Measurements from ENCODE around the gene YWHAG. TPM values are rescaled to one million over a fixed set of nuclear protein-coding genes. Genes with fewer than 3 reads are reported as not detected.
A peak's percentile ranks its signal among the peaks of the same experiment; 100 is the strongest.

YWHAG gene
- polyA plus RNA-seq, 1 of the 3 experiments (the other 2 are of a cell fraction): 60.4 TPM

DNA sequence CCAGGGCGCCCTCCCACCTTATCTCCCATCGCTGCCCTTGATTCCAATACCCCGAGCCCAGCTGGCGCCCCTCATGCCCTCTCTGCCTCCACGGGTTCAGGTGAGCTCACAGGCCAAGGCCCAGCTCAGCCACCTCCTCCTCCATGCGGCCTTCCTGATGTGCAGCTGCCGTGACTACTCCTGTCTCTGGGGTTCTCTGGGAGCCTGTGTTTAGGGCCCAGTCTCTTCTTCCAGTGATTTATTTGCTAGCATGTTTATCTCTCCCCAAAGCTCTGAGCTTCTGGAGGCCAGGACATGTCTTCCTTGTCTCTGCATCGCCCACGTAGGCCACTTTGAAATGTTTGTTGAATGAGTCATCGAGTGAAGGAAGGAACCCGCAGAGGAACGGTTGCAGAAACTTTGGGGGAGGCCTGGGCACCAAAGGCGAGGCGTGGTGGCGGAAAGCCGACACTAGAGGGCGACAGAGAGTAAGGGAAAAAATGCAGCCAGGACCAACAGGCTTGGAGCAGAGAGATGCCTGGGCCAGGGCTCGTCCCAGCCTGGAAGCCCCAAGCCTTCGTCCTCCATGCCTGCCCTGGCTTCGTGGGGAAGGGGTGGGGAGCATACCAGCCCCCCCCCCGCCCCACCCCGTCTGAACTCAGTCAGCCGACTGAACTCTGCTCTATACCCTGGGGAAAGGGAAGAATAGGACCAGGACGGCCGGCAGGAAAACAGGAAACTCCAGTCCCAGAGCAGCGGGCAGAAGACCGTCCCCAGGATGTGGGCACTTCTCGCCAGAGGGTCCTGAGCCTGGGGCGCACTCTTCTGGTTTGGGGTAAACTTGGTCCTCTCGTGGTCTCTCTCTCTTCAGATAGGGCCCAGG is 67.2 kb downstream of the YWHAG start:
- Histone ChIP-seq H4K20me1 (ENCODE audit: insufficient read depth) (no peaks in the 10 kb centered on the region), H2AFZ (ENCODE audit: low read depth) (peak overlapping the region; percentile 87), H3K4me1 (ENCODE audit: control insufficient read depth in 1 of 2, insufficient read depth in 2 of 2, low read depth in 1 of 2, low read length in 1 of 2) (peaks cover 26 to 36% of the 10 kb centered on the region in 2 experiments; a peak in 3 of 4 replicates), H3K9me2 (no peaks in the 10 kb centered on the region), H3K79me2 (ENCODE audit: insufficient read depth) (no peaks in the 10 kb centered on the region), H3F3A (replicated peaks; ENCODE audit: insufficient read depth) (peaks cover 44% of the 10 kb centered on the region), H3K36me3 (replicated peaks in 1 of 2; ENCODE audit: control insufficient read depth in 1 of 2, insufficient read depth in 2 of 2, low read length in 1 of 2) (no peaks in the 10 kb centered on the region), H3K27ac (ENCODE audit: low read depth in 2 of 2, low read length in 1 of 2) (peak overlapping the region; percentile 67 to 91), H3K9me3 (no peaks in the 10 kb centered on the region), H3K4me2 (peak overlapping the region; percentile 71), H3K9ac (peak overlapping the region; percentile 69), H3K27me3 (ENCODE audit: insufficient read depth) (no peaks in the 10 kb centered on the region), H3K4me3 (ENCODE audit: low read depth in 2 of 2, low read length in 1 of 2) (peak overlapping the region in 1 of 2 experiments; percentile 0; a peak in 1 of 4 replicates)
- peak; percentile 92 for DNase-seq
- WGBS (ENCODE audit: low lambda C conversion rate): 25% methylated on average over 21 of the region's 30 CpGs
- ChIA-PET CTCF (interaction anchor here (0.7 to 31.3 kb wide), 29 partner anchors 8 to 435 kb away, joined by 3 to 774 read pairs (median 5); partner anchors contain the start of genes HSPB1, SRRM3 and YWHAG), POLR2A (interaction anchor here (1.6 to 2.2 kb wide), 2 partner anchors 23 to 27 kb away, joined by 5 to 6 read pairs; no protein-coding TSS in a partner anchor)
- TF ChIP-seq MEF2A (IDR thresholded peaks at IDR 0.05; ENCODE audit: borderline replicate concordance, low read depth): no peak
- peak; percentile 48 for TF ChIP-seq NFIC (IDR thresholded peaks at IDR 0.05; ENCODE audit: borderline replicate concordance)
- TF ChIP-seq EZH2phosphoT487 (IDR thresholded peaks at IDR 0.05; ENCODE audit: borderline replicate concordance, low read depth): no peak
- TF ChIP-seq JUND (IDR thresholded peaks at IDR 0.05): peak; percentile 97
- peak; percentile 18 to 56; a peak in 2 of 4 replicates for TF ChIP-seq EP300 (IDR thresholded peaks at IDR 0.05; ENCODE audit: borderline replicate concordance in 1 of 2, low read depth in 1 of 2, low read length in 1 of 2)
- peak; percentile 40; the same call in 1 of the 2 replicates for TF ChIP-seq PBX3 (IDR thresholded peaks at IDR 0.05)
- TF ChIP-seq NRF1 (IDR thresholded peaks at IDR 0.05; ENCODE audit: low read depth, low read length): no peak
- TF ChIP-seq USF1 (IDR thresholded peaks at IDR 0.05; ENCODE audit: borderline replicate concordance, low read depth): no peak
- no peak for TF ChIP-seq RXRA (IDR thresholded peaks at IDR 0.05; ENCODE audit: borderline replicate concordance, low read depth)
- 0 out of 2 replicates have a peak, but pooled peaks have one; percentile 22 for TF ChIP-seq RFX5 (IDR thresholded peaks at IDR 0.05; ENCODE audit: low read length)
- TF ChIP-seq FOSL2 (IDR thresholded peaks at IDR 0.05; ENCODE audit: borderline replicate concordance, low read depth): peak; percentile 96
- peak; percentile 78; the same call in 1 of the 2 replicates for TF ChIP-seq TCF12 (IDR thresholded peaks at IDR 0.05)
- peak; percentile 62 for TF ChIP-seq CHD2 (IDR thresholded peaks at IDR 0.05; ENCODE audit: low read length, partially characterized antibody)
- TF ChIP-seq SIN3A (IDR thresholded peaks at IDR 0.05; ENCODE audit: borderline replicate concordance, low read depth, low read length): peak; percentile 71; the same call in 1 of the 2 replicates
- TF ChIP-seq POLR2AphosphoS5 (IDR thresholded peaks at IDR 0.05; ENCODE audit: low read depth, low read length): peak; percentile 51; the same call in 1 of the 2 replicates
- peak; percentile 60; the same call in 1 of the 2 replicates for TF ChIP-seq YY1 (IDR thresholded peaks at IDR 0.05; ENCODE audit: low read depth)
- peak; percentile 76; the same call in 1 of the 2 replicates for TF ChIP-seq TEAD4 (IDR thresholded peaks at IDR 0.05; ENCODE audit: borderline replicate concordance, insufficient read depth)
- TF ChIP-seq MXI1 (IDR thresholded peaks at IDR 0.05; ENCODE audit: low read depth, low read length): peak; percentile 32; the same call in 1 of the 2 replicates
- TF ChIP-seq FOXJ3 (CRISPR knock-in tag; IDR thresholded peaks at IDR 0.05): 0 out of 2 replicates have a peak, but pooled peaks have one; percentile 17
- peak; percentile 53; the same call in 1 of the 2 replicates for TF ChIP-seq TAF1 (IDR thresholded peaks at IDR 0.05; ENCODE audit: borderline replicate concordance, low read depth, low read length)
- peak; percentile 55; the same call in 1 of the 2 replicates for TF ChIP-seq RCOR1 (IDR thresholded peaks at IDR 0.05; ENCODE audit: low read length)
- peak; percentile 73; the same call in 1 of the 2 replicates for TF ChIP-seq FOXM1 (IDR thresholded peaks at IDR 0.05; ENCODE audit: low read depth)
- TF ChIP-seq, protein P1, sequence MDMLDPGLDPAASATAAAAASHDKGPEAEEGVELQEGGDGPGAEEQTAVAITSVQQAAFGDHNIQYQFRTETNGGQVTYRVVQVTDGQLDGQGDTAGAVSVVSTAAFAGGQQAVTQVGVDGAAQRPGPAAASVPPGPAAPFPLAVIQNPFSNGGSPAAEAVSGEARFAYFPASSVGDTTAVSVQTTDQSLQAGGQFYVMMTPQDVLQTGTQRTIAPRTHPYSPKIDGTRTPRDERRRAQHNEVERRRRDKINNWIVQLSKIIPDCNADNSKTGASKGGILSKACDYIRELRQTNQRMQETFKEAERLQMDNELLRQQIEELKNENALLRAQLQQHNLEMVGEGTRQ (IDR thresholded peaks at IDR 0.05; ENCODE audit: borderline replicate concordance, low read depth, low read length): no peak
- TF ChIP-seq, protein P2, sequence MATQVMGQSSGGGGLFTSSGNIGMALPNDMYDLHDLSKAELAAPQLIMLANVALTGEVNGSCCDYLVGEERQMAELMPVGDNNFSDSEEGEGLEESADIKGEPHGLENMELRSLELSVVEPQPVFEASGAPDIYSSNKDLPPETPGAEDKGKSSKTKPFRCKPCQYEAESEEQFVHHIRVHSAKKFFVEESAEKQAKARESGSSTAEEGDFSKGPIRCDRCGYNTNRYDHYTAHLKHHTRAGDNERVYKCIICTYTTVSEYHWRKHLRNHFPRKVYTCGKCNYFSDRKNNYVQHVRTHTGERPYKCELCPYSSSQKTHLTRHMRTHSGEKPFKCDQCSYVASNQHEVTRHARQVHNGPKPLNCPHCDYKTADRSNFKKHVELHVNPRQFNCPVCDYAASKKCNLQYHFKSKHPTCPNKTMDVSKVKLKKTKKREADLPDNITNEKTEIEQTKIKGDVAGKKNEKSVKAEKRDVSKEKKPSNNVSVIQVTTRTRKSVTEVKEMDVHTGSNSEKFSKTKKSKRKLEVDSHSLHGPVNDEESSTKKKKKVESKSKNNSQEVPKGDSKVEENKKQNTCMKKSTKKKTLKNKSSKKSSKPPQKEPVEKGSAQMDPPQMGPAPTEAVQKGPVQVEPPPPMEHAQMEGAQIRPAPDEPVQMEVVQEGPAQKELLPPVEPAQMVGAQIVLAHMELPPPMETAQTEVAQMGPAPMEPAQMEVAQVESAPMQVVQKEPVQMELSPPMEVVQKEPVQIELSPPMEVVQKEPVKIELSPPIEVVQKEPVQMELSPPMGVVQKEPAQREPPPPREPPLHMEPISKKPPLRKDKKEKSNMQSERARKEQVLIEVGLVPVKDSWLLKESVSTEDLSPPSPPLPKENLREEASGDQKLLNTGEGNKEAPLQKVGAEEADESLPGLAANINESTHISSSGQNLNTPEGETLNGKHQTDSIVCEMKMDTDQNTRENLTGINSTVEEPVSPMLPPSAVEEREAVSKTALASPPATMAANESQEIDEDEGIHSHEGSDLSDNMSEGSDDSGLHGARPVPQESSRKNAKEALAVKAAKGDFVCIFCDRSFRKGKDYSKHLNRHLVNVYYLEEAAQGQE (IDR thresholded peaks at IDR 0.05; ENCODE audit: low read depth, low read length): peak; percentile 68; the same call in 1 of the 2 replicates
- TF ChIP-seq GATA2 (CRISPR knock-in tag; IDR thresholded peaks at IDR 0.05): no peak
- peak; percentile 100 for TF ChIP-seq SMC3 (IDR thresholded peaks at IDR 0.05; ENCODE audit: low read depth, low read length)

Data from SK-N-SH (cell line).